Measurements from ENCODE around the gene CAT.

- no peak for TF ChIP-seq POLR2A (IDR thresholded peaks at IDR 0.05)
- TF ChIP-seq CTCF (IDR thresholded peaks at IDR 0.05): no peak
- TF ChIP-seq EP300 (IDR thresholded peaks at IDR 0.05): no peak
These were observed 55.3 kb downstream of the CAT start for GRCh38 chr11:34493926-34494595.
